ENCODE measurements around the gene NPIPB13.
A peak's percentile ranks its signal among the peaks of the same experiment; 100 is the strongest.
"Not testable (repeated sequence)": the region's sequence is repeated elsewhere in the genome, so short reads cannot be mapped to it uniquely, and the experiment has no call there.

NPIPB13 gene

GRCh38 chr16:30248379-30248778, at the start of gene NPIPB13:
Gene NPIPB13 (minus strand): TSS chr16:30248479. CDS start chr16:30245573, 2,906 bp downstream.
- not testable (repeated sequence) for H3K36me3 Mint-ChIP-seq (ENCODE audit: insufficient read depth); H3K4me1 Mint-ChIP-seq; H3K4me3 Mint-ChIP-seq

GRCh38 chr16:30282357-30282756, 34.1 kb upstream of the NPIPB13 start:
- ATAC-seq (replicated peaks; ENCODE audit: extremely low read depth, poor library complexity, severe bottlenecking); H3K27me3 Mint-ChIP-seq; H3K4me1 Mint-ChIP-seq; H3K4me3 Mint-ChIP-seq; H3K36me3 Mint-ChIP-seq (ENCODE audit: insufficient read depth); DNase-seq (ENCODE audit: low spot score in 2 of 2); H3K27ac Mint-ChIP-seq (ENCODE audit: low read depth); H3K9me3 Mint-ChIP-seq: not testable (repeated sequence)

More at GRCh38 chr16:30248379-30248778, at the start of gene NPIPB13:
- H3K9me3 Mint-ChIP-seq; H3K27ac Mint-ChIP-seq (ENCODE audit: low read depth); DNase-seq (ENCODE audit: low spot score in 2 of 2); ATAC-seq (replicated peaks; ENCODE audit: extremely low read depth, poor library complexity, severe bottlenecking); H3K27me3 Mint-ChIP-seq: not testable (repeated sequence)

- H3K9me3 Mint-ChIP-seq; H3K27me3 Mint-ChIP-seq; H3K4me1 Mint-ChIP-seq; DNase-seq (ENCODE audit: low spot score in 2 of 2); H3K27ac Mint-ChIP-seq (ENCODE audit: low read depth); H3K4me3 Mint-ChIP-seq; H3K36me3 Mint-ChIP-seq (ENCODE audit: insufficient read depth): not testable (repeated sequence)
- peak; percentile 10 for ATAC-seq (replicated peaks; ENCODE audit: extremely low read depth, poor library complexity, severe bottlenecking)
Observed at GRCh38 chr16:30278523-30278922, 30.2 kb upstream of the NPIPB13 start.

GRCh38 chr16:30217082-30217481, 31.2 kb downstream of the NPIPB13 start:
- H3K36me3 Mint-ChIP-seq (ENCODE audit: insufficient read depth); H3K27ac Mint-ChIP-seq (ENCODE audit: low read depth); H3K4me3 Mint-ChIP-seq; H3K4me1 Mint-ChIP-seq; H3K27me3 Mint-ChIP-seq; ATAC-seq (replicated peaks; ENCODE audit: extremely low read depth, poor library complexity, severe bottlenecking); H3K9me3 Mint-ChIP-seq: not testable (repeated sequence)
- peak in 1 of 2 donors; percentile 13 for DNase-seq (ENCODE audit: low spot score in 2 of 2)

- H3K36me3 Mint-ChIP-seq (ENCODE audit: insufficient read depth); H3K27ac Mint-ChIP-seq (ENCODE audit: low read depth); H3K9me3 Mint-ChIP-seq; H3K4me1 Mint-ChIP-seq; H3K27me3 Mint-ChIP-seq; H3K4me3 Mint-ChIP-seq; DNase-seq (ENCODE audit: low spot score in 2 of 2): not testable (repeated sequence)
- ATAC-seq (replicated peaks; ENCODE audit: extremely low read depth, poor library complexity, severe bottlenecking) = peak; percentile 57
Observed at GRCh38 chr16:30211414-30211813, 36.9 kb downstream of the NPIPB13 start.

GRCh38 chr16:30209032-30209431, 39.2 kb downstream of the NPIPB13 start:
- H3K4me3 Mint-ChIP-seq = peak overlapping the region; percentile 38
- not testable (repeated sequence) for H3K9me3 Mint-ChIP-seq; H3K27me3 Mint-ChIP-seq; H3K27ac Mint-ChIP-seq (ENCODE audit: low read depth); H3K4me1 Mint-ChIP-seq; H3K36me3 Mint-ChIP-seq (ENCODE audit: insufficient read depth)
- ATAC-seq (replicated peaks; ENCODE audit: extremely low read depth, poor library complexity, severe bottlenecking) (peak; percentile 64), DNase-seq (ENCODE audit: low spot score in 2 of 2) (peak; percentile 11 to 40)

- H3K27ac Mint-ChIP-seq (ENCODE audit: low read depth); ATAC-seq (replicated peaks; ENCODE audit: extremely low read depth, poor library complexity, severe bottlenecking); H3K27me3 Mint-ChIP-seq; H3K36me3 Mint-ChIP-seq (ENCODE audit: insufficient read depth); DNase-seq (ENCODE audit: low spot score in 2 of 2); H3K9me3 Mint-ChIP-seq; H3K4me3 Mint-ChIP-seq; H3K4me1 Mint-ChIP-seq: not testable (repeated sequence)
Observed at GRCh38 chr16:30207063-30207704, 41.1 kb downstream of the NPIPB13 start.

- H3K36me3 Mint-ChIP-seq (ENCODE audit: insufficient read depth); H3K4me3 Mint-ChIP-seq; H3K9me3 Mint-ChIP-seq; H3K27me3 Mint-ChIP-seq; H3K27ac Mint-ChIP-seq (ENCODE audit: low read depth); H3K4me1 Mint-ChIP-seq; DNase-seq (ENCODE audit: low spot score in 2 of 2): not testable (repeated sequence)
- peak; percentile 57 for ATAC-seq (replicated peaks; ENCODE audit: extremely low read depth, poor library complexity, severe bottlenecking)
Observed at GRCh38 chr16:30206252-30206651, 42.0 kb downstream of the NPIPB13 start.

- H3K4me3 Mint-ChIP-seq; H3K36me3 Mint-ChIP-seq (ENCODE audit: insufficient read depth); H3K9me3 Mint-ChIP-seq; H3K27me3 Mint-ChIP-seq; H3K27ac Mint-ChIP-seq (ENCODE audit: low read depth); H3K4me1 Mint-ChIP-seq: not testable (repeated sequence)
- peak; percentile 61 for ATAC-seq (replicated peaks; ENCODE audit: extremely low read depth, poor library complexity, severe bottlenecking)
- DNase-seq (ENCODE audit: low spot score in 2 of 2) = peak in 1 of 2 donors; percentile 8
Observed at GRCh38 chr16:30205541-30206236, 42.6 kb downstream of the NPIPB13 start.

- H3K4me1 Mint-ChIP-seq; ATAC-seq (replicated peaks; ENCODE audit: extremely low read depth, poor library complexity, severe bottlenecking); H3K9me3 Mint-ChIP-seq; DNase-seq (ENCODE audit: low spot score in 2 of 2); H3K36me3 Mint-ChIP-seq (ENCODE audit: insufficient read depth); H3K4me3 Mint-ChIP-seq; H3K27ac Mint-ChIP-seq (ENCODE audit: low read depth); H3K27me3 Mint-ChIP-seq: not testable (repeated sequence)
Observed at GRCh38 chr16:30199608-30200343, 48.5 kb downstream of the NPIPB13 start.

GRCh38 chr16:30199049-30199448, 49.2 kb downstream of the NPIPB13 start, which contains the start of gene SULT1A3:
Gene SULT1A3 (plus strand): TSS chr16:30199255. CDS start chr16:30200729, 1,474 bp downstream.
- not testable (repeated sequence) for H3K36me3 Mint-ChIP-seq (ENCODE audit: insufficient read depth); H3K4me3 Mint-ChIP-seq; H3K9me3 Mint-ChIP-seq; ATAC-seq (replicated peaks; ENCODE audit: extremely low read depth, poor library complexity, severe bottlenecking); H3K4me1 Mint-ChIP-seq; H3K27ac Mint-ChIP-seq (ENCODE audit: low read depth); H3K27me3 Mint-ChIP-seq; DNase-seq (ENCODE audit: low spot score in 2 of 2)
